Brain microvascular endothelial cell (primary cell): ENCODE data around the gene POLR1B.
"Not testable (repeated sequence)": the region's sequence is repeated elsewhere in the genome, so short reads cannot be mapped to it uniquely, and the experiment has no call there.

ENCODE experiments used
- DNase-seq: peaks from one replicate; pipeline ENCODE4 v3.0.0-alpha.2; 2020
- H3K27ac ChIP-seq: fragments of 250-450 bp; sonication (Bioruptor Pico); 2 replicates; pipeline ENCODE4 v1.5.1; 2020; ENCODE audit warnings: mild to moderate bottlenecking, moderate library complexity
- H3K27me3 ChIP-seq: fragments of 250-450 bp; sonication (Bioruptor Pico); replicated peaks from 2 replicates; pipeline ENCODE4 v1.5.1; 2020; ENCODE audit warnings: mild to moderate bottlenecking
- H3K36me3 ChIP-seq: fragments of 250-450 bp; sonication (Bioruptor Pico); replicated peaks from 2 replicates; pipeline ENCODE4 v1.5.1; 2020; ENCODE audit warnings: mild to moderate bottlenecking
- H3K4me3 ChIP-seq: 2 replicates; pipeline ENCODE4 v1.5.1; 2011; ENCODE audit warnings: low read depth, mild to moderate bottlenecking, control low read depth, low read length, moderate library complexity
- CTCF ChIP-seq: IDR thresholded peaks from 2 replicates; pipeline ENCODE4 v1.5.1; 2011; ENCODE audit warnings: low read depth, mild to moderate bottlenecking, moderate library complexity, low read length, control low read depth, inconsistent platforms; ENCODE audit errors: missing control alignments
- in situ Hi-C: cut with HindIII; loops from 2 replicates; pipeline ENCODE4 v1.10.0; 2017; ENCODE audit warnings: low sequenced_read_pairs, low pct_ligation_motif_present

The POLR1B gene

DNA sequence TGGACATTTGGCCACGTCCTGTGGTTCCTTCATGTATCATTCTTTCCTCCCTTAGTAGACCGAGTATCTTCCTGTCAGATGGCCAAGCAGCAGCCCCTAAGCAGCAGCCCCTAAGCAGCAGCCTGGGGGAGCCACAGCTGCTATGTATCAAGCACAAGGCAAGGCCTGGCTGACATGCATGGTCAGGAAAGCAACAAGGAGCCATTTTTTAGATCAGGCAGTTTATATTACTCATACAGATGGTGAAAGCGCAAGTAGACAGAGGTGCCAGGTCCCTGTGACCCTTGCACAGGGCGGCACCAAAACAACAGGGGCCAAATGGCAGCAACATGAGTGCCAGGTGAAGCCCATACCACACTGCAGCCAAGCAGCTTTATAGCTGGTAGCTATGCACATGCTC lies 64.3 kb downstream of the POLR1B start:
- H3K4me3 ChIP-seq: no peak overlapping the region
- no peaks in the 10 kb centered on the region for H3K27me3 ChIP-seq
- in situ Hi-C loops: no loop called here
- H3K36me3 ChIP-seq: no peaks in the 10 kb centered on the region
- no peak for DNase-seq
- no peak for TF ChIP-seq CTCF
- H3K27ac ChIP-seq: no peak overlapping the region

DNA sequence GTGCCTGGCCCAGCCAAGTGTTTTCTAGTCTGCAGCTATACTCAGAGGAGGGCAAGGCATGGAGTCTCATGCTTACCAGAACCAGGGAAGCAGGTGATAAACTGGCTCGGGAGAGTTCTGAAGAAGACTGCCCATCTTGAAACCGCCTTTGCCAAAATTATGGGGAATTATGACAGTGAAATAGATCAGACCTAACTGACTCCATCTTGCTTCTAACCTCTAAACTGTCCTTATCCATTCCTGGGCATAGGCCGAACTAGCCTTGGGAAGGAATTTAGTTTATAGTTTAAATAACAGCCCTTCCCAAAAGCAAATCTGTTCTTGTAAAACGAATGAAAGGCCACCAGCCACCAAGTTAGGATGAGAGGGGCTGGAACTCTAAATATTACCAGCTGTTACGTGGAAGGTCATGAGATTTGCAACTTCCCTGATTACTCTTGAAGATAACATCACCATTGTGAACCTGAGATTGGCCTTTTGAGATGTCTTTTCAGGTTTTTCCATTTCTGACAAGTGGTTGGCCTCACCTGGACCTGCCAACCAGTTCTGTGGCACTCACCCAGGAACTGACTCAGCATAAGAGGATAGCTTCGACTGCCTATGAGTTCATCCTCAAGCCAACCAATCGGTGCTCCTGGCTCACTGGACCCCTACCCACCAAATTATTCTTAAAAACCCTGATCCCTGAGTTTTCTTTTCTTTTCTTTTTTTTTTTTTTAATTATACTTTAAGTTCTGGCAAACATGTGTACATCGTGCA lies 65.6 kb downstream of the POLR1B start:
- DNase-seq: no peak
- TF ChIP-seq CTCF: no peak
- Histone ChIP-seq H3K36me3 (no peaks in the 10 kb centered on the region), H3K27ac (no peak overlapping the region), H3K4me3 (no peak overlapping the region), H3K27me3 (no peaks in the 10 kb centered on the region)
- in situ Hi-C loops: no loop called here

DNA sequence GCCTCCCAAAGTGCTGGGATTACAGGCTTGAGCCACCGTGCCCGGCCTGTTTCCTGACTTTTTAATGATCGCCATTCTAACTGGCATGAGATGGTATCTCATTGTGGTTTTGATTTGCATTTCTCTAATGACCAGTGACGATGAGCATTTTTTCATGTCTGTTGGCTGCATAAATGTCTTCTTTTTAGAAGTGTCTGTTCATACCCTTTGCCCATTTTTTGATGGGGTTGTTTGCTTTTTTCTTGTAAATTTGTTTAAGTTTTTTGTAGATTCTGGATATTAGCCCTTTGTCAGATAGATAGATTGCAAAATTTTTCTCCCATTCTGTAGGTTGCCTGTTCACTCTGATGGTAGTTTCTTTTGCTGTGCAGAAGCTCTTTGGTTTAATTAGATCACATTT lies 67.1 kb downstream of the POLR1B start:
- DNase-seq, H3K27me3 ChIP-seq, H3K27ac ChIP-seq, H3K36me3 ChIP-seq, in situ Hi-C loops, H3K4me3 ChIP-seq: not testable (repeated sequence)

GRCh38 chr2:112612283-112612682 lies 70.0 kb downstream of the POLR1B start:
- DNase-seq, H3K27ac ChIP-seq, H3K4me3 ChIP-seq, H3K36me3 ChIP-seq, in situ Hi-C loops, H3K27me3 ChIP-seq: not testable (repeated sequence)

GRCh38 chr2:112614201-112614840 lies 72.1 kb downstream of the POLR1B start:
- Histone ChIP-seq H3K27ac (no peak overlapping the region), H3K27me3 (no peaks in the 10 kb centered on the region), H3K36me3 (no peaks in the 10 kb centered on the region), H3K4me3 (no peak overlapping the region)
- in situ Hi-C loops: no loop called here
- TF ChIP-seq CTCF: no peak
- no peak for DNase-seq

- Histone ChIP-seq H3K27me3 (no peaks in the 10 kb centered on the region), H3K27ac (no peak overlapping the region), H3K4me3 (no peak overlapping the region), H3K36me3 (no peaks in the 10 kb centered on the region)
- TF ChIP-seq CTCF: no peak
- no peak for DNase-seq
- in situ Hi-C loops: no loop called here
Observed at GRCh38 chr2:112615051-112615450, 72.8 kb downstream of the POLR1B start.

DNA sequence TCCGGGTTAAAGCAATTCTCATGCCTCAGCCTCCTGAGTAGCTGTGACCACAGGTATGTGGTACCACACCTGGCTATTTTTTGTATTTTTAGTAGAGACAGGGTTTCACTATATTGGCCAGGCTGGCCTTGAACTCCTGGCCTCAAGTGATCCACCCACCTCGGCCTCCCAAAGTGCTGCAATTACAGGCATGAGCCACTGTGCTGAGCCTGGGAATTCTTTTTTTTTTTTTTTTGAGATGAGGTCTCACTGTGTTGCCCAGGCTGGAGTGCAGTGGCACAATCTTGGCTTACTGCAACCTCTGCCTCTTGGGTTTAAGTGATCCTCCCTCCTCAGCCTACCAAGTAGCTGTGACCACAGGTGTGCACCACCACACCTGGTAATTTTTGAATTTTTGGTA lies 73.5 kb downstream of the POLR1B start:
- in situ Hi-C loops, H3K27me3 ChIP-seq, DNase-seq, H3K27ac ChIP-seq, H3K4me3 ChIP-seq, H3K36me3 ChIP-seq: not testable (repeated sequence)
